Peyer's patch (tissue), 4 donors: Measurements from ENCODE around the gene GOLGA7B. TPM values are rescaled to one million over a fixed set of nuclear protein-coding genes. Genes with fewer than 3 reads are reported as not detected.

Experiments used
- DNase-seq, 3 donors: peaks; one replicate each; pipeline ENCODE4 v3.0.0-alpha.2; 2017 to 2019
- H3K27ac ChIP-seq, 4 donors: fragments of 200-600 bp; sonication (generic); one replicate each; pipeline ENCODE4 v1.5.1; 2016 to 2019
- H3K27me3 ChIP-seq, 2 donors: fragments of 200-600 bp; sonication (generic); one replicate each; pipeline ENCODE4 v1.5.1; 2019
- H3K36me3 ChIP-seq, 3 donors: fragments of 200-600 bp; sonication (generic); one replicate each; pipeline ENCODE4 v1.5.1; 2016 to 2019
- H3K4me1 ChIP-seq, 4 donors: fragments of 200-600 bp; sonication (generic); one replicate each; pipeline ENCODE4 v1.5.1; 2016 to 2019
- H3K4me3 ChIP-seq, 4 donors: fragments of 200-600 bp; sonication (generic); 1 replicate in 3 of 4; 2 replicates in 1 of 4; pipeline ENCODE4 v1.5.1; 2016 to 2019; ENCODE audit warnings: mild to moderate bottlenecking in 1 of 4
- H3K9me3 ChIP-seq, 4 donors: fragments of 200-600 bp; sonication (generic); one replicate each; pipeline ENCODE4 v1.5.1; 2016 to 2019; ENCODE audit warnings: mild to moderate bottlenecking in 1 of 4
- POLR2A ChIP-seq, 2 donors: fragments of 450-650 bp; IDR thresholded peaks; one replicate each; pipeline ENCODE4 v1.5.1; 2017; ENCODE audit warnings: antibody characterized with exemption in 2 of 2, mild to moderate bottlenecking in 2 of 2, moderate library complexity in 2 of 2
- total RNA-seq, 4 donors: library from RNA; depleted of rRNA; stranded (reverse); fragments of >200 nt; gene quantifications; one replicate each; pipeline ENCODE4 v1.1.0, GENCODE V29; 2016
- TF ChIP-seq, protein P1 (sequence below), 6 experiments: fragments of 450-650 bp in 4 of 6; fragments of 200-600 bp in 2 of 6; sonication (generic) in 1 of 6; IDR thresholded peaks; one replicate each; pipeline ENCODE4 v1.5.1; 2017 to 2019; ENCODE audit warnings: antibody characterized with exemption in 6 of 6, mild to moderate bottlenecking in 3 of 6, moderate library complexity in 1 of 6

GOLGA7B gene
- total RNA-seq, 4 donors from 2014 or later = 0.27 to 0.88 (median 0.79) TPM

DNA sequence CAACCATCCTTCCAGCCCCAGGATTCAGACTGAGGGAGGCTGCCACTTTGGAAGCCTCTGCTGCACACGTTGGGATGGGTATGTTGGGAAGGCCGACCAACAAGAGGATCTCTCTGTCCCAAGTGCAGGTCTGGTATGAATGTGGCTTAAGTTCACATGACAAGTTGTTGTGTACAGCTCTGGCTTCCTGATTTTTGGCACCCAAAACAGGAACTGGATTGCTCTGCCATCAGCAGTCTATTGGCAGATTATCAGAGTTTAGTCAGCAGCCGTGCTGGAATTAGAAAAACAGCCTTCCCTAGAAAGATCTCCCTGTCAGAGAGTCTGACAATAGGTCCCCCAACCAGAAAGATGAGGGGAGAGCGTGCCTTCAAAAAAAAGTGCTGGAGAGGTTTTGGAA, 66.9 kb downstream of the GOLGA7B start:
- Histone ChIP-seq H3K27ac (no peak overlapping the region), H3K27me3 (no peaks in the 10 kb centered on the region), H3K9me3 (no peaks in the 10 kb centered on the region), H3K4me3 (no peak overlapping the region), H3K4me1 (peaks cover 0 to 7% (median 2%) of the 10 kb centered on the region in 4 donors), H3K36me3 (no peaks in the 10 kb centered on the region)
- DNase-seq = no peak
- TF ChIP-seq POLR2A (IDR thresholded peaks at IDR 0.05) = no peak
- TF ChIP-seq, protein P1, sequence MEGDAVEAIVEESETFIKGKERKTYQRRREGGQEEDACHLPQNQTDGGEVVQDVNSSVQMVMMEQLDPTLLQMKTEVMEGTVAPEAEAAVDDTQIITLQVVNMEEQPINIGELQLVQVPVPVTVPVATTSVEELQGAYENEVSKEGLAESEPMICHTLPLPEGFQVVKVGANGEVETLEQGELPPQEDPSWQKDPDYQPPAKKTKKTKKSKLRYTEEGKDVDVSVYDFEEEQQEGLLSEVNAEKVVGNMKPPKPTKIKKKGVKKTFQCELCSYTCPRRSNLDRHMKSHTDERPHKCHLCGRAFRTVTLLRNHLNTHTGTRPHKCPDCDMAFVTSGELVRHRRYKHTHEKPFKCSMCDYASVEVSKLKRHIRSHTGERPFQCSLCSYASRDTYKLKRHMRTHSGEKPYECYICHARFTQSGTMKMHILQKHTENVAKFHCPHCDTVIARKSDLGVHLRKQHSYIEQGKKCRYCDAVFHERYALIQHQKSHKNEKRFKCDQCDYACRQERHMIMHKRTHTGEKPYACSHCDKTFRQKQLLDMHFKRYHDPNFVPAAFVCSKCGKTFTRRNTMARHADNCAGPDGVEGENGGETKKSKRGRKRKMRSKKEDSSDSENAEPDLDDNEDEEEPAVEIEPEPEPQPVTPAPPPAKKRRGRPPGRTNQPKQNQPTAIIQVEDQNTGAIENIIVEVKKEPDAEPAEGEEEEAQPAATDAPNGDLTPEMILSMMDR (IDR thresholded peaks at IDR 0.05) = no peak

DNA sequence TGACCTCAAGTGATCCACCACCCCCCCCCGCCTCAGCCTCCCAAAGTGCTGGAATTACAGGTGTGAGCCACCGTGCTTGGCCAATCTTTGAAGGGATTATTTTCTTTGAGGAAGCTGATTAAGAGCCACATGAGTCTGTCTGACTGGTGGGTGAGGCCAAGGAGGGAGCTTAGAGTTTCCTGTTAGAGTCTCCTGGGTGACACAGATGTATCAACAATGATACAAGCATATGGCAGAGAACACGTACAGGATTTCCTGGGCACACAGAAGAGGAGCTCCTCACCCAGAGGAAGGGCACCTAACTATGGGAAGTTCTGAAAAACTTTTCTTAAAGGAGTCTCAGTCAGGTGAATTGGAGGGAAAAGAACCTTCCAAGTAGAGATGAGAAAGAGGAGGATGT, 69.4 kb downstream of the GOLGA7B start:
- DNase-seq = no peak
- no peaks in the 10 kb centered on the region for H3K9me3 ChIP-seq
- no peak overlapping the region for H3K27ac ChIP-seq
- H3K4me3 ChIP-seq = no peak overlapping the region
- no peaks in the 10 kb centered on the region for H3K36me3 ChIP-seq
- peaks cover 0 to 7% (median 2%) of the 10 kb centered on the region in 4 donors for H3K4me1 ChIP-seq
- TF ChIP-seq, protein P1 (IDR thresholded peaks at IDR 0.05) = no peak
- TF ChIP-seq POLR2A (IDR thresholded peaks at IDR 0.05) = no peak
- H3K27me3 ChIP-seq = no peaks in the 10 kb centered on the region

DNA sequence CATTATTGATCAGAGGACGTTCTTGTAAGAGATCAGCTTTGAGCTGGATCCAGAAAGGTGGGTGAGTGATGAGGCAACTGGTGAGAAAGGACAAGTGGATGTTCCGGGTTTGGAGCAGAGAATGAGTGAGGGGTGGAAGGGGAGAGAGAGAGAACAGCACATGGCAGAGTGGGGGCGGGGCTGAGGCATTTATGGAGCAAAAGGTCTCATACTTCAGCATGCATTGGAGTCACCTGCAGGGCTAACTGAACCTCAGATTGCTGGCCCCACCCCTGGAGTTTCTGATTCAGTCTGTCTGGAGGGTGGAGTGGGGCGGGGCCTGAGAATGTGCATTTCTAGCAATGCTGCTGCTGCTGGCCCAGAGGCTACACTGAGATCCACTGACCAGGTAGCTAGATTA, 71.2 kb downstream of the GOLGA7B start:
- TF ChIP-seq POLR2A (IDR thresholded peaks at IDR 0.05) = no peak
- TF ChIP-seq, protein P1 (IDR thresholded peaks at IDR 0.05) = no peak
- no peaks in the 10 kb centered on the region for H3K9me3 ChIP-seq
- H3K36me3 ChIP-seq = no peaks in the 10 kb centered on the region
- no peak overlapping the region for H3K27ac ChIP-seq
- no peak for DNase-seq
- H3K4me3 ChIP-seq = no peak overlapping the region
- H3K27me3 ChIP-seq = no peaks in the 10 kb centered on the region
- H3K4me1 ChIP-seq = no peaks in the 10 kb centered on the region

Other genes starting within 250 kb of the GOLGA7B start
- 1 to 10 TPM in 1 of 4 donors, under 1 TPM in 2, not detected in 1; 0.35 to 1.4 (median 0.54) TPM for gene MORN4, start 216.3 kb upstream of the GOLGA7B start, total RNA-seq
- 10 to 100 TPM; 11.6 to 23.5 (median 19.4) TPM for gene PI4K2A, start 209.2 kb upstream of the GOLGA7B start, total RNA-seq
- gene AVPI1, start 162.6 kb upstream of the GOLGA7B start, total RNA-seq = 10 to 100 TPM; 15.7 to 66.5 (median 47.4) TPM
- 10 to 100 TPM in 1 of 4 donors, 1 to 10 TPM in 3; 3.5 to 10.3 (median 7.1) TPM for gene MARVELD1, start 136.1 kb upstream of the GOLGA7B start, total RNA-seq
- 100 to 1,000 TPM in 1 of 4 donors, 10 to 100 TPM in 3; 61.1 to 121 (median 89.3) TPM for gene ZFYVE27, start 112.7 kb upstream of the GOLGA7B start, total RNA-seq
- gene SFRP5, start 77.8 kb upstream of the GOLGA7B start, total RNA-seq = 10 to 100 TPM in 3 of 4 donors, not detected in 1; 18.0 to 67.3 (median 48.9) TPM
- under 1 TPM in 1 of 4 donors, not detected in 3; 0.53 TPM for gene CRTAC1, start 180.8 kb downstream of the GOLGA7B start, total RNA-seq